ENCODE data around the gene DKK2.
"Not testable (repeated sequence)": the region's sequence is repeated elsewhere in the genome, so short reads cannot be mapped to it uniquely, and the experiment has no call there.

The DKK2 gene

GRCh38 chr4:106909486-106910188 is 126.5 kb downstream of the DKK2 start:
- DNase-seq (ENCODE audit: low read depth), result no peak

- not testable (repeated sequence) for DNase-seq (ENCODE audit: low read depth)
These were observed 128.1 kb downstream of the DKK2 start for GRCh38 chr4:106908049-106908448.

- no peak for DNase-seq (ENCODE audit: low read depth)
These were observed 128.9 kb downstream of the DKK2 start for GRCh38 chr4:106907216-106907615.

- DNase-seq (ENCODE audit: low read depth), result no peak
These were observed 129.4 kb downstream of the DKK2 start for GRCh38 chr4:106906728-106907127.

GRCh38 chr4:106898621-106899230 is 137.4 kb downstream of the DKK2 start:
- DNase-seq (ENCODE audit: low read depth), result no peak

GRCh38 chr4:106893903-106894302 is 142.2 kb downstream of the DKK2 start:
- no peak for DNase-seq (ENCODE audit: low read depth)

- no peak for DNase-seq (ENCODE audit: low read depth)
These were observed 142.7 kb downstream of the DKK2 start for GRCh38 chr4:106893395-106893881.

GRCh38 chr4:106892786-106893185 is 143.3 kb downstream of the DKK2 start:
- DNase-seq (ENCODE audit: low read depth), result no peak

- no peak for DNase-seq (ENCODE audit: low read depth)
These were observed 160.8 kb downstream of the DKK2 start for GRCh38 chr4:106875340-106875739.
